ENCODE measurements around the gene GPR27.

The GPR27 gene

GRCh38 chr3:71710906-71711494 lies 42.7 kb upstream of the GPR27 start:
- peak; percentile 57 for DNase-seq (ENCODE audit: low read depth)
- no peak overlapping the region for H3K4me3 ChIP-seq (ENCODE audit: low read length)
- peak; percentile 60 for TF ChIP-seq CTCF (IDR thresholded peaks at IDR 0.05; ENCODE audit: insufficient read depth, low read depth, low read length, missing control alignments)

GRCh38 chr3:71713041-71713440 lies 40.6 kb upstream of the GPR27 start:
- H3K4me3 ChIP-seq (ENCODE audit: low read length): no peak overlapping the region
- TF ChIP-seq CTCF (IDR thresholded peaks at IDR 0.05; ENCODE audit: insufficient read depth, low read depth, low read length, missing control alignments): no peak
- DNase-seq (ENCODE audit: low read depth): no peak

GRCh38 chr3:71714595-71714994 lies 39.1 kb upstream of the GPR27 start:
- H3K4me3 ChIP-seq (ENCODE audit: low read length): no peak overlapping the region
- DNase-seq (ENCODE audit: low read depth): no peak
- TF ChIP-seq CTCF (IDR thresholded peaks at IDR 0.05; ENCODE audit: insufficient read depth, low read depth, low read length, missing control alignments): no peak

GRCh38 chr3:71718072-71718471 lies 35.6 kb upstream of the GPR27 start:
- DNase-seq (ENCODE audit: low read depth): no peak
- no peak for TF ChIP-seq CTCF (IDR thresholded peaks at IDR 0.05; ENCODE audit: insufficient read depth, low read depth, low read length, missing control alignments)
- H3K4me3 ChIP-seq (ENCODE audit: low read length): no peak overlapping the region

- TF ChIP-seq CTCF (IDR thresholded peaks at IDR 0.05; ENCODE audit: insufficient read depth, low read depth, low read length, missing control alignments): no peak
- no peak overlapping the region for H3K4me3 ChIP-seq (ENCODE audit: low read length)
- no peak for DNase-seq (ENCODE audit: low read depth)
Observed at GRCh38 chr3:71721002-71721401, 32.7 kb upstream of the GPR27 start.

- H3K4me3 ChIP-seq (ENCODE audit: low read length): no peak overlapping the region
- TF ChIP-seq CTCF (IDR thresholded peaks at IDR 0.05; ENCODE audit: insufficient read depth, low read depth, low read length, missing control alignments): no peak
- no peak for DNase-seq (ENCODE audit: low read depth)
Observed at GRCh38 chr3:71721651-71722157, 32.0 kb upstream of the GPR27 start.

GRCh38 chr3:71722693-71723092 lies 31.0 kb upstream of the GPR27 start:
- H3K4me3 ChIP-seq (ENCODE audit: low read length): no peak overlapping the region
- TF ChIP-seq CTCF (IDR thresholded peaks at IDR 0.05; ENCODE audit: insufficient read depth, low read depth, low read length, missing control alignments): no peak
- DNase-seq (ENCODE audit: low read depth): no peak

Measured in epithelial cell of esophagus (primary cell).